Measurements from ENCODE around the gene AKR7A3.

GRCh38 chr1:19313961-19314882, 25.7 kb upstream of the AKR7A3 start:
- TF ChIP-seq CTCF (IDR thresholded peaks at IDR 0.05), result no peak
- no peak for TF ChIP-seq EZH2phosphoT487 (IDR thresholded peaks at IDR 0.05; ENCODE audit: borderline replicate concordance, low read depth)
- TF ChIP-seq FOXM1 (IDR thresholded peaks at IDR 0.05; ENCODE audit: low read depth), result no peak
- no peak for TF ChIP-seq POLR2AphosphoS5 (IDR thresholded peaks at IDR 0.05; ENCODE audit: low read depth, low read length)
- TF ChIP-seq GATA2 (CRISPR knock-in tag; IDR thresholded peaks at IDR 0.05), result no peak
- TF ChIP-seq ZBTB33 (IDR thresholded peaks at IDR 0.05; ENCODE audit: borderline replicate concordance, low read depth), result no peak
- no peak for TF ChIP-seq SMC3 (IDR thresholded peaks at IDR 0.05; ENCODE audit: low read depth, low read length)
- TF ChIP-seq TCF12 (IDR thresholded peaks at IDR 0.05), result no peak
- TF ChIP-seq TAF1 (IDR thresholded peaks at IDR 0.05; ENCODE audit: borderline replicate concordance, low read depth, low read length), result no peak
- TF ChIP-seq RCOR1 (IDR thresholded peaks at IDR 0.05; ENCODE audit: low read length), result no peak
- TF ChIP-seq TEAD4 (IDR thresholded peaks at IDR 0.05; ENCODE audit: borderline replicate concordance, insufficient read depth), result no peak
